RWPE1 (cell line): ENCODE results near the gene KCTD12.

Source experiments
- CTCF ChIA-PET: fragments of 350-600 bp; sonication (Branson Sonifier 250); formaldehyde crosslinking; extraction: SDS; loops from one replicate; lab custom pipeline; 2021; lab: Yijun Ruan, JAX
- POLR2A ChIA-PET: fragments of 400-600 bp; formaldehyde crosslinking; extraction: SDS; loops from one replicate; lab custom pipeline; 2020; ENCODE audit warnings: antibody characterized with exemption; ENCODE audit not compliant: low non-redundant PET; lab: Yijun Ruan, JAX
- DNase-seq: peaks from one replicate; pipeline ENCODE4 v3.0.0; 2012; ENCODE audit warnings: low spot score
- H3K27ac ChIP-seq: fragments of 450-650 bp; 2 replicates; pipeline ENCODE4 v1.5.1; 2017
- TF ChIP-seq, protein P1 (sequence below): fragments of 450-650 bp; conservative IDR thresholded peaks from 2 replicates; pipeline ENCODE4 v1.5.1; 2017; ENCODE audit warnings: low read depth, mild to moderate bottlenecking

The KCTD12 gene

DNA sequence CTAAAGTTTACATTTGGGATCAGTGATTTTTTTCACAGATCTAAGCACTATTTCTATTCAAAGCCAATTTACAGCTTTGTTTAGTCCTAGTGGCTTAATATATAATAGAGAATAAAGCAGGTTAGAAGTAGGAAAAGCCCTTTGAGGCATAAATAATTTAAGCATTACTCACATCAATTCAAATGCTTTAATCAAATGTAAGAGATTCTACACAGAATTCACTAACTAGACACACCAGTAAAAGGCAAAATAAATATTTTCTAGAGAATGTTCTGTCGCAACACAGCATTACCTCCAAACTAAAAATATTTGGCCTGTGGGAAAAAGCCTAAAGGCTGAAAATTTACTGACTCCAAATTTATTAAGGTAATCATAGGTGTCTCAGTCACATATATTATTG is 31.3 kb downstream of the KCTD12 start:
- ChIA-PET CTCF (interaction anchor here (1.1 kb wide), 1 partner anchor 187 kb away, joined by 3 read pairs; no protein-coding TSS in a partner anchor), POLR2A (no interaction called here)
- peak overlapping the region; percentile 97 for H3K27ac ChIP-seq
- peak; percentile 33 for DNase-seq
- TF ChIP-seq, protein P1, sequence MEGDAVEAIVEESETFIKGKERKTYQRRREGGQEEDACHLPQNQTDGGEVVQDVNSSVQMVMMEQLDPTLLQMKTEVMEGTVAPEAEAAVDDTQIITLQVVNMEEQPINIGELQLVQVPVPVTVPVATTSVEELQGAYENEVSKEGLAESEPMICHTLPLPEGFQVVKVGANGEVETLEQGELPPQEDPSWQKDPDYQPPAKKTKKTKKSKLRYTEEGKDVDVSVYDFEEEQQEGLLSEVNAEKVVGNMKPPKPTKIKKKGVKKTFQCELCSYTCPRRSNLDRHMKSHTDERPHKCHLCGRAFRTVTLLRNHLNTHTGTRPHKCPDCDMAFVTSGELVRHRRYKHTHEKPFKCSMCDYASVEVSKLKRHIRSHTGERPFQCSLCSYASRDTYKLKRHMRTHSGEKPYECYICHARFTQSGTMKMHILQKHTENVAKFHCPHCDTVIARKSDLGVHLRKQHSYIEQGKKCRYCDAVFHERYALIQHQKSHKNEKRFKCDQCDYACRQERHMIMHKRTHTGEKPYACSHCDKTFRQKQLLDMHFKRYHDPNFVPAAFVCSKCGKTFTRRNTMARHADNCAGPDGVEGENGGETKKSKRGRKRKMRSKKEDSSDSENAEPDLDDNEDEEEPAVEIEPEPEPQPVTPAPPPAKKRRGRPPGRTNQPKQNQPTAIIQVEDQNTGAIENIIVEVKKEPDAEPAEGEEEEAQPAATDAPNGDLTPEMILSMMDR: no peak

DNA sequence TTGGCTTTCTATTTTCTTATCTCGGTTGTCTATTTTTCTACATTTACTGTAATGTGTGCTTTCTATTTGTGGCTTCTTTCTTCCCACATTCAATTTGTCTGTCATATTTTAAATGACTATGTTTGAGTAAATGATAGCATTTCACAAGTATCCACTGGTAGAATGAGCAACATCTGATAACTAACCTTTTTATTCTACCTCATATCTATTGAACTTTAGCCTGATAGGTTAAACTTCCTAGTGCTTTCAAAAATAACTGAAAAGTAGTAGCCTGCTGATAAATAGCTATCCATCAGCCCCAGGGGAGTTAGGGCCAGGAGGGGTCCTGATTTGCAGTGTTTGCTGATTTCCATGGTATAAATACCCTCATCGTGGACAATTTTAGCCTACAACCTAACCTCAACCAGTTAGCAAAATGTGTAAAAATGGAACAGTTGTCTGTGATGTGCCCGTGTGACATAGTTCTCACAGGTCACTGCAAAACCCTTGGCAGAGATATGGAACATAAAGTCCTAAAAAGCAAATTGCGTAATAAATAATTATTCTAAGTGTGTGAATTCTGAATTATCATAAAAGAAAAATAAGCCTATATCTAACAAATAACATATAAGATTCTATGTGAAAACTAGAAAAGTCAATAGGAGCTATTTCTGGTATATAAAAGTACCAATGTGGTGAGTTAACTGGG is 32.1 kb downstream of the KCTD12 start:
- ChIA-PET CTCF (interaction anchor here (1.1 kb wide), 1 partner anchor 186 kb away, joined by 3 read pairs; no protein-coding TSS in a partner anchor), POLR2A (no interaction called here)
- no peak overlapping the region for H3K27ac ChIP-seq
- no peak for DNase-seq
- TF ChIP-seq, protein P1: no peak

DNA sequence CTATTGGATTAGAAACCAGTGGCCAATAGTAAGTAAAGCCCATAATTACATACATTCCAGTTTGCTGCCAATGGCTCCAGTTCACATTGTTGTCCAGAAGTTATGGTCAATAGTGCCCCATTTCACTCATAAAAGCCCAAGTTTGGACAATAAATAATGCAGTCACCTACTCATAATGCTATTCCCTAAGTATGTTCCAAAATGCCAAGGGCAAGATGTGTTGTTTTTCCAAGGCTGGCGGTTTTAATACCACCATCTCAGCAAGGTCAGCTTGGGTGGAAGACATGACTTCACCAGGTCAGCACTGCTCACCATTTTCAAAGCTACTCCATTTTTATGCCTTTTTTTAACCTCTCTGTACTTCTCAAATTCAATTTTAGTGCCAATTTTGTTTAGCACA is 32.7 kb downstream of the KCTD12 start:
- TF ChIP-seq, protein P1: no peak
- H3K27ac ChIP-seq: no peak overlapping the region
- ChIA-PET POLR2A (no interaction called here), CTCF (no interaction called here)
- no peak for DNase-seq

DNA sequence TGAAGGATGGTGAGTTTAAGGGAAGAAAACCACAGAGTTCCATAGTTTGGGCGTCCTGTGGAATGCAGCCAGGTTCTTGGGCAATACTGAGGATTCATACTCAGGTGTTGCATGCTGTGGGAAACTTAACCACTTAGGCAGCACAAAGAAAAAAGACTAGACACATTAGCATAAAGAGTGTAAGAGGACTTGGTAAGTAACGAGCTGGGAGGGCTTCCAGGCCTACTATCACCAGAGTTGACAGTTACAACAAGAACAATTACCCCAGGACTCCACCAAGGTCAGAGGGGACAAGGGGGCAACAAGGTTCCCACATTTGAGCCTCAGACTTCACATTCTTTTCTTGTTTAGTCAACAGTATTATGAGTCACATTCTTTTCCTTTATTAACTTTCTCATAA is 33.2 kb downstream of the KCTD12 start:
- peak; percentile 51 for DNase-seq
- POLR2A ChIA-PET: no interaction called here
- H3K27ac ChIP-seq: 0 out of 2 replicates have a peak overlapping the region, but pooled peaks have one; percentile 21
- CTCF ChIA-PET: no interaction called here
- TF ChIP-seq, protein P1: no peak

DNA sequence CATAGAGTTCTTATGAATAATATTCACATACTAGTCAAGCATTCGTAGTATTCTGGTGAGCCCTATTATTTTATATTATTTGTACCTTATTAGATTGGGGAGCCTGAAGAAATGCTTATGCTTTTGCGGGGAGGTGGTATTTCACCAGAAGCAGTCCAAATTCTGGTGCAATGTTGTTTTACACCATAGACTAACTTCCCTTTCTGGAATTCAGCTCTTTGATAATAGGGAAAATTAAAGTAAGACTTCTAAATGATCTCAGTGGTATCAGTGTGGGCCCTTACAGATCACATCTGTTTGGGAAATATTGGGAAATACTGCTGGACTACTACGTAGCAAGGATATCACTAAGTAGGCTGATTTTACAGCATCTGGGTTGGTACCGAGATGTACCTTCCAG is 34.2 kb downstream of the KCTD12 start:
- TF ChIP-seq, protein P1: no peak
- ChIA-PET CTCF (no interaction called here), POLR2A (no interaction called here)
- H3K27ac ChIP-seq: no peak overlapping the region
- DNase-seq: no peak

DNA sequence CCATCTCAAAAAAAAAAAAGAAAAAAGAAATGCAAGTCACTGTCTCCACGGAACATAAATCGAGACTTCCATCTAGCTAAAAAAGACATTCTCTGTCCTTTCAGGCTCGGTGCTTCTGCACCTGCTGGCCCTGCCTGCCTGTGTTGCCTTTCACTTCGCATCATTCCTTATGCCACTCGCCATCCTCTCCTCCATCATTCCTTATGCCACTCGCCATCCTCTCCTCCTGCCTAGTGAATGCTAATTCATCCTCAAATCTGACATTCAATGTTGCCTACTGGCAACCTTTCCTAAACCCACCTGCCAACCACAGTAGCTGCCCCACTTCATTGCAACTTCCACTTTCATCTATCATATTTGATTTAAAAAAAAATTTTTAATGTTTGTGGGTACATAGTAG is 36.7 kb downstream of the KCTD12 start:
- H3K27ac ChIP-seq: no peak overlapping the region
- ChIA-PET POLR2A (no interaction called here), CTCF (no interaction called here)
- DNase-seq: no peak
- TF ChIP-seq, protein P1: no peak
